CD14-positive monocyte (primary cell): ENCODE results near the gene SUSD5. TPM values are rescaled to one million over a fixed set of nuclear protein-coding genes. Genes with fewer than 3 reads are reported as not detected.

Source experiments
- DNase-seq, 3 donors: peaks; one replicate each; pipeline ENCODE4 v3.0.0-alpha.2; 2011 to 2022
- H2AFZ ChIP-seq: 2 replicates; pipeline ENCODE4 v1.6.0; 2012; ENCODE audit warnings: mild to moderate bottlenecking, low read depth, low read length, inconsistent platforms; ENCODE audit not compliant: insufficient read depth, poor library complexity, severe bottlenecking
- H3K27ac ChIP-seq, 2 donors: 1 replicate in 1 of 2; 2 replicates in 1 of 2; pipeline ENCODE4 v1.5.1; 2012 to 2013; ENCODE audit warnings: low read length in 2 of 2, control low read depth in 1 of 2, inconsistent platforms in 1 of 2, low read depth in 1 of 2, mild to moderate bottlenecking in 1 of 2
- H3K27me3 ChIP-seq, 2 donors: one replicate each; pipeline versions ENCODE4 v1.6.0 to v1.6.1; 2011 to 2013; ENCODE audit warnings: low read length in 2 of 2; ENCODE audit not compliant: control insufficient read depth in 2 of 2, insufficient read depth in 2 of 2
- H3K36me3 ChIP-seq, 2 donors: replicated peaks in 1 of 2; 1 replicate in 1 of 2; 2 replicates in 1 of 2; pipeline versions ENCODE4 v1.5.1 to v1.6.1; 2012 to 2013; ENCODE audit warnings: low read length in 2 of 2, control low read depth in 1 of 2, inconsistent platforms in 1 of 2, mild to moderate bottlenecking in 1 of 2; ENCODE audit not compliant: insufficient read depth in 2 of 2, control insufficient read depth in 1 of 2
- H3K4me1 ChIP-seq, 2 donors: 1 replicate in 1 of 2; 2 replicates in 1 of 2; pipeline versions ENCODE4 v1.5.1 to v1.6.1; 2012 to 2013; ENCODE audit warnings: low read length in 2 of 2, control low read depth in 1 of 2, inconsistent platforms in 1 of 2, mild to moderate bottlenecking in 1 of 2, moderate library complexity in 1 of 2; ENCODE audit not compliant: insufficient read depth in 2 of 2, control insufficient read depth in 1 of 2
- H3K4me2 ChIP-seq: replicated peaks from 2 replicates; pipeline ENCODE3; 2012; ENCODE audit warnings: low read length, moderate library complexity, mild to moderate bottlenecking; ENCODE audit not compliant: poor library complexity, severe bottlenecking; ENCODE audit errors: extremely low read depth
- H3K4me3 ChIP-seq, 3 experiments: fragments of 200-600 bp in 1 of 3; sonication (generic) in 1 of 3; replicated peaks in 1 of 3; 1 replicate in 2 of 3; 2 replicates in 1 of 3; pipeline ENCODE4 v1.5.1; 2011 to 2013; ENCODE audit warnings: low read length in 3 of 3, mild to moderate bottlenecking in 3 of 3, control low read depth in 2 of 3, low read depth in 2 of 3, inconsistent platforms in 1 of 3, moderate library complexity in 1 of 3
- H3K79me2 ChIP-seq: 2 replicates; pipeline ENCODE4 v1.6.0; 2012; ENCODE audit warnings: mild to moderate bottlenecking, control low read depth, inconsistent platforms, low read length, moderate library complexity; ENCODE audit not compliant: insufficient read depth
- H3K9ac ChIP-seq: 2 replicates; pipeline ENCODE4 v1.6.0; 2017; ENCODE audit warnings: low read length, mild to moderate bottlenecking; ENCODE audit not compliant: insufficient read depth, poor library complexity, severe bottlenecking
- H3K9me3 ChIP-seq, 2 donors: replicated peaks in 1 of 2; 1 replicate in 1 of 2; 2 replicates in 1 of 2; pipeline versions ENCODE4 v1.5.1 to v1.6.1; 2012 to 2013; ENCODE audit warnings: low read length in 2 of 2, control low read depth in 1 of 2; ENCODE audit not compliant: control insufficient read depth in 1 of 2, insufficient read depth in 1 of 2
- H4K20me1 ChIP-seq: 2 replicates; pipeline ENCODE4 v1.6.0; 2012; ENCODE audit warnings: mild to moderate bottlenecking, low read length, control low read depth, moderate library complexity; ENCODE audit not compliant: insufficient read depth
- H3K27ac Mint-ChIP-seq, 7 donors: one replicate each; pipeline ENCODE4 v1.8.0; 2020; ENCODE audit warnings: mild to moderate bottlenecking in 7 of 7, mixed read lengths in 7 of 7, moderate library complexity in 6 of 7, inconsistent platforms in 2 of 7
- H3K27me3 Mint-ChIP-seq, 3 donors: one replicate each; pipeline ENCODE4 v1.8.0; 2021 to 2022; ENCODE audit warnings: low read depth in 3 of 3, mild to moderate bottlenecking in 3 of 3, mixed read lengths in 3 of 3, moderate library complexity in 3 of 3, inconsistent platforms in 1 of 3
- H3K36me3 Mint-ChIP-seq, 2 donors: one replicate each; pipeline ENCODE4 v1.8.0; 2020; ENCODE audit warnings: mixed read lengths in 2 of 2, inconsistent platforms in 1 of 2, mild to moderate bottlenecking in 1 of 2
- H3K4me1 Mint-ChIP-seq: one replicate; pipeline ENCODE4 v1.8.0; 2020; ENCODE audit warnings: mild to moderate bottlenecking, mixed read lengths
- H3K4me3 Mint-ChIP-seq, 2 donors: one replicate each; pipeline ENCODE4 v1.8.0; 2020; ENCODE audit warnings: mild to moderate bottlenecking in 2 of 2, mixed read lengths in 2 of 2, moderate library complexity in 1 of 2
- H3K9me3 Mint-ChIP-seq, 7 donors: one replicate each; pipeline ENCODE4 v1.8.0; 2020 to 2022; ENCODE audit warnings: mixed read lengths in 7 of 7, mild to moderate bottlenecking in 6 of 7, moderate library complexity in 6 of 7, inconsistent platforms in 2 of 7
- CTCF ChIP-seq: fragments of 200-600 bp; IDR thresholded peaks from one replicate; pipeline ENCODE4 v1.8.0; 2022; ENCODE audit warnings: antibody characterized with exemption, mild to moderate bottlenecking
- WGBS: methylation state at CpG from one replicate; pipeline ENCODE4 v1.1.5; 2013; ENCODE audit warnings: missing lambda C conversion rate; ENCODE audit not compliant: insufficient coverage; 5-methylcytosine and 5-hydroxymethylcytosine counted together
- intact Hi-C, 2 donors: fragments of 100-400 bp; cut with micrococcal nuclease; formaldehyde crosslinking; loops; one replicate each; pipeline versions ENCODE4 v1.15.0 to v1.15.1; 2023
- polyA plus RNA-seq, 3 donors: library from polyadenylated mRNA; depleted of rRNA in 1 of 3; unstranded in 2 of 3; stranded (reverse) in 1 of 3; fragments of 300-500 nt in 2 of 3; fragments of >200 nt in 1 of 3; fragmentation: Illumina TruSeq in 2 of 3; gene quantifications; 1 replicate in 2 of 3; 2 replicates in 1 of 3; pipeline ENCODE4 v1.2.3, GENCODE V29; 2012 to 2021

Gene SUSD5
- polyA plus RNA-seq, 3 donors, result not detected

- no peaks in the 10 kb centered on the region for H3K9me3 ChIP-seq
- H3K27me3 Mint-ChIP-seq, result no peaks in the 10 kb centered on the region
- no peak overlapping the region for H3K9ac ChIP-seq
- no peak overlapping the region for H3K4me2 ChIP-seq
- H3K4me3 ChIP-seq, result no peak overlapping the region
- H3K27ac ChIP-seq, result no peak overlapping the region
- H3K36me3 ChIP-seq, result peaks cover 82 to 95% of the 10 kb centered on the region in 2 donors
- H4K20me1 ChIP-seq, result peaks cover 13% of the 10 kb centered on the region
- no peaks in the 10 kb centered on the region for H3K4me1 ChIP-seq
- no peaks in the 10 kb centered on the region for H3K4me1 Mint-ChIP-seq
- H2AFZ ChIP-seq, result no peak overlapping the region
- DNase-seq, result no peak
- intact Hi-C loops, result loop anchor here (5.0 kb wide), 1 partner anchor 242 kb away; no protein-coding TSS in a partner anchor
- H3K9me3 Mint-ChIP-seq, result no peaks in the 10 kb centered on the region
- no peak overlapping the region for H3K27ac Mint-ChIP-seq
- no peak overlapping the region for H3K4me3 Mint-ChIP-seq
- no peaks in the 10 kb centered on the region for H3K27me3 ChIP-seq
- TF ChIP-seq CTCF, result no peak
- H3K79me2 ChIP-seq, result no peaks in the 10 kb centered on the region
- H3K36me3 Mint-ChIP-seq, result peaks cover 63 to 89% of the 10 kb centered on the region in 2 donors
- 100% methylated on average over 1 of the region's 2 CpGs for WGBS
Observed at GRCh38 chr3:33130144-33130543, 88.5 kb downstream of the SUSD5 start.

GRCh38 chr3:33128706-33129105 lies 89.9 kb downstream of the SUSD5 start:
- Histone ChIP-seq H3K4me1 (no peaks in the 10 kb centered on the region), H3K9ac (no peak overlapping the region), H3K4me2 (no peak overlapping the region), H3K4me3 (no peak overlapping the region), H3K36me3 (peaks cover 82 to 95% of the 10 kb centered on the region in 2 donors), H3K27ac (no peak overlapping the region), H3K79me2 (no peaks in the 10 kb centered on the region), H2AFZ (no peak overlapping the region), H3K27me3 (no peaks in the 10 kb centered on the region), H3K9me3 (no peaks in the 10 kb centered on the region), H4K20me1 (peaks cover 15% of the 10 kb centered on the region)
- peaks cover 62 to 88% of the 10 kb centered on the region in 2 donors for H3K36me3 Mint-ChIP-seq
- H3K4me3 Mint-ChIP-seq, result no peak overlapping the region
- peaks cover 2% of the 10 kb centered on the region for H3K4me1 Mint-ChIP-seq
- no peak overlapping the region for H3K27ac Mint-ChIP-seq
- WGBS, result no CpG with 5 or more reads among the region's 1 CpG
- no peak for DNase-seq
- intact Hi-C loops, result no loop called here
- no peaks in the 10 kb centered on the region for H3K27me3 Mint-ChIP-seq
- H3K9me3 Mint-ChIP-seq, result no peaks in the 10 kb centered on the region
- no peak for TF ChIP-seq CTCF
